Esophagus squamous epithelium (tissue), 5 donors: ENCODE data around the gene NR1I3. TPM values are rescaled to one million over a fixed set of nuclear protein-coding genes. Genes with fewer than 3 reads are reported as not detected.

Source experiments
- DNase-seq: peaks from one replicate; lab custom pipeline; 2025; lab: John Stamatoyannopoulos, UW
- H3K27ac ChIP-seq, 4 donors: fragments of 200-600 bp; sonication (generic); one replicate each; pipeline ENCODE4 v1.5.1; 2016 to 2019; ENCODE audit warnings: mild to moderate bottlenecking in 1 of 4
- H3K27me3 ChIP-seq, 4 donors: fragments of 200-600 bp; sonication (generic); 1 replicate in 3 of 4; 2 replicates in 1 of 4; pipeline versions ENCODE4 v1.5.1 to v1.6.0; 2017 to 2021; ENCODE audit warnings: antibody characterized with exemption in 1 of 4
- H3K36me3 ChIP-seq, 3 donors: fragments of 200-600 bp; sonication (generic); one replicate each; pipeline ENCODE4 v1.5.1; 2016 to 2019
- H3K4me1 ChIP-seq, 3 donors: fragments of 200-600 bp; sonication (generic); one replicate each; pipeline ENCODE4 v1.5.1; 2017 to 2019
- H3K4me3 ChIP-seq, 4 donors: fragments of 200-600 bp; sonication (generic); 1 replicate in 3 of 4; 2 replicates in 1 of 4; pipeline ENCODE4 v1.5.1; 2016 to 2019; ENCODE audit warnings: mild to moderate bottlenecking in 2 of 4, moderate library complexity in 1 of 4
- H3K9me3 ChIP-seq, 3 donors: fragments of 200-600 bp; sonication (generic); one replicate each; pipeline ENCODE4 v1.5.1; 2016 to 2019
- CTCF ChIP-seq, 6 experiments: fragments of 450-650 bp in 4 of 6; fragments of 200-600 bp in 2 of 6; sonication (generic) in 2 of 6; IDR thresholded peaks; one replicate each; pipeline ENCODE4 v1.5.1; 2016 to 2019; ENCODE audit warnings: antibody characterized with exemption in 6 of 6, mild to moderate bottlenecking in 4 of 6, moderate library complexity in 4 of 6
- POLR2A ChIP-seq, 4 donors: fragments of 450-650 bp; IDR thresholded peaks; one replicate each; pipeline ENCODE4 v1.6.1; 2017; ENCODE audit warnings: antibody characterized with exemption in 4 of 4, mild to moderate bottlenecking in 4 of 4, moderate library complexity in 3 of 4
- WGBS, 2 donors: methylation state at CpG; one replicate each; pipeline ENCODE4 v1.1.5; 2018; 5-methylcytosine and 5-hydroxymethylcytosine counted together
- intact Hi-C: fragments of 100-400 bp; cut with DNase I; formaldehyde crosslinking; loops from one replicate; pipeline ENCODE4 v1.15.0; 2022
- total RNA-seq, 4 donors: library from RNA; depleted of rRNA; stranded (reverse); fragments of >200 nt; gene quantifications; one replicate each; pipeline ENCODE4 v1.1.0, GENCODE V29; 2016
- donor health status: DM: yes; HTN: yes; CAD: no.

Gene NR1I3
- total RNA-seq, 4 donors from 2014 or later: not detected

- 5 to 7% methylated on average over 3 of the region's 3 CpGs for WGBS, 2 donors
- intact Hi-C loops: no loop called here
- TF ChIP-seq POLR2A (IDR thresholded peaks at IDR 0.05) (peak in 1 of 4 donors; percentile 25), CTCF (IDR thresholded peaks at IDR 0.05) (no peak)
- H3K27me3 ChIP-seq: no peaks in the 10 kb centered on the region
- H3K9me3 ChIP-seq: no peaks in the 10 kb centered on the region
- peak overlapping the region; percentile 47 to 86 (median 76) for H3K27ac ChIP-seq
- H3K36me3 ChIP-seq: no peaks in the 10 kb centered on the region
- H3K4me3 ChIP-seq: no peak overlapping the region
- H3K4me1 ChIP-seq: peaks cover 0 to 79% (median 27%) of the 10 kb centered on the region in 3 donors
- peak; percentile 32 for DNase-seq
These were observed 52.7 kb downstream of the NR1I3 start for GRCh38 chr1:161185282-161185682.

DNA sequence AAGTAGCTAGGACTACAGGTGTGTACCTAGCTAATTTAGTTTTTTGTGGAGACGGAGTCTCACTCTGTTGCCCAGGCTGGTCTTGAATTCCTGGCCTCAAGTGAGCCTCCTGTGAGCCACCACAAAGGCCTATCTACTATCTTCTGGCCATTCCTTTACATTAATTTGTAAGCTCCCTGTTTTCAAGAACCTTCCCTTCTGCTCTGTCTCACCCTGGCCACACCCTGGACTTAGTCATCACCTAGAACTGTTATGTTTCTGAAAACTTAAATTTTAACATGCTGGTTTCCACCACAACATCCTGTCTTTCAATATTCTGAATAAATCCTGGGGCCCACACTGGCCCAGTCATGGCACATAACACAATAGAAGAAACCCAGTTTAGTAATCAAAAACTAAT is 55.8 kb downstream of the NR1I3 start:
- no peak for TF ChIP-seq CTCF (IDR thresholded peaks at IDR 0.05)
- TF ChIP-seq POLR2A (IDR thresholded peaks at IDR 0.05): no peak
- H3K4me3 ChIP-seq: no peak overlapping the region
- peaks cover 0 to 95% (median 38%) of the 10 kb centered on the region in 3 donors for H3K4me1 ChIP-seq
- H3K27me3 ChIP-seq: no peaks in the 10 kb centered on the region
- no peaks in the 10 kb centered on the region for H3K36me3 ChIP-seq
- no peaks in the 10 kb centered on the region for H3K9me3 ChIP-seq
- intact Hi-C loops: no loop called here
- 75 to 80% methylated on average over 1 of the region's 1 CpG for WGBS, 2 donors
- peak overlapping the region; percentile 51 to 73 (median 62) for H3K27ac ChIP-seq
- DNase-seq: no peak

DNA sequence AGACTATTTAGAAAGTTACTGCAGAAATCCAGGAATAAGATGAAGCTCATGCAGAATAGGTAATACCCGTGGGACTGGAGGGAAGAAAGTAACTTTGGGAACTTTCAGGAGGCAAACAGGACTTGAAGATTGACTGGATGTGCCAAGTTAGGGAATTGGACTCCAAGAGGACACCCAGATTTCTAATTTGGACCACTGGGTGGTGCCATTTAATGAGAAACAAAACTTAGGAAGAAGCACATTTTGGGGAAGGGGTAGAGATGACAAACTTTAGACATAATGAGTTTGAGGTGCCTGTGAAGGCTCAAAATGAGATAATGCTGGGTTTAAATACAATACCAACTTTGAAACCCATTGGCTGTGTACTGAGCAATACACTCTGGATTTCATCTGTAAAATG is 57.4 kb downstream of the NR1I3 start:
- peak overlapping the region in 1 of 4 donors; percentile 94 for H3K27ac ChIP-seq
- no peak for DNase-seq
- no peaks in the 10 kb centered on the region for H3K27me3 ChIP-seq
- no peaks in the 10 kb centered on the region for H3K9me3 ChIP-seq
- no peak overlapping the region for H3K4me3 ChIP-seq
- H3K36me3 ChIP-seq: peaks cover 0 to 3% (median 0%) of the 10 kb centered on the region in 3 donors
- TF ChIP-seq CTCF (IDR thresholded peaks at IDR 0.05): peak in 3 of 6 experiments; percentile 16 to 40 (median 20)
- TF ChIP-seq POLR2A (IDR thresholded peaks at IDR 0.05): no peak
- intact Hi-C loops: no loop called here
- 52 to 58% methylated on average over 1 of the region's 1 CpG for WGBS, 2 donors
- H3K4me1 ChIP-seq: peaks cover 12 to 93% (median 37%) of the 10 kb centered on the region in 3 donors

- Histone ChIP-seq H3K36me3 (peaks cover 0 to 13% (median 0%) of the 10 kb centered on the region in 3 donors), H3K4me3 (no peak overlapping the region), H3K27ac (peak overlapping the region in 3 of 4 donors; percentile 52 to 94 (median 74)), H3K4me1 (peaks cover 12 to 93% (median 38%) of the 10 kb centered on the region in 3 donors), H3K9me3 (no peaks in the 10 kb centered on the region), H3K27me3 (no peaks in the 10 kb centered on the region)
- 55 to 75% methylated on average over 3 of the region's 3 CpGs for WGBS, 2 donors
- DNase-seq: no peak
- intact Hi-C loops: no loop called here
- no peak for TF ChIP-seq POLR2A (IDR thresholded peaks at IDR 0.05)
- no peak for TF ChIP-seq CTCF (IDR thresholded peaks at IDR 0.05)
These were observed 58.3 kb downstream of the NR1I3 start for GRCh38 chr1:161179698-161180097.

Other genes starting within 250 kb of the NR1I3 start
- gene F11R, start 217.1 kb downstream of the NR1I3 start, total RNA-seq: 100 to 1,000 TPM in 1 of 4 donors, 10 to 100 TPM in 3; 84.9 to 108 (median 94.2) TPM
- 10 to 100 TPM; 69.3 to 99.0 (median 91.4) TPM for gene TSTD1, start 199.2 kb downstream of the NR1I3 start, total RNA-seq
- gene USF1, start 192.2 kb downstream of the NR1I3 start, total RNA-seq: 10 to 100 TPM; 35.9 to 55.7 (median 49.4) TPM
- 10 to 100 TPM in 2 of 4 donors, 1 to 10 TPM in 2; 2.9 to 13.5 (median 7.4) TPM for gene ARHGAP30, start 168.3 kb downstream of the NR1I3 start, total RNA-seq
- 100 to 1,000 TPM in 2 of 4 donors, 10 to 100 TPM in 2; 52.7 to 161 (median 96.2) TPM for gene NECTIN4, start 148.6 kb downstream of the NR1I3 start, total RNA-seq
- 1 to 10 TPM in 3 of 4 donors, under 1 TPM in 1; 0.31 to 2.7 (median 1.7) TPM for gene KLHDC9, start 139.8 kb downstream of the NR1I3 start, total RNA-seq
- 10 to 100 TPM; 27.0 to 59.2 (median 45.3) TPM for gene PFDN2, start 120.2 kb downstream of the NR1I3 start, total RNA-seq
- gene NIT1, start 120.1 kb downstream of the NR1I3 start, total RNA-seq: 10 to 100 TPM; 16.9 to 28.6 (median 22.1) TPM
- 10 to 100 TPM; 16.6 to 32.8 (median 27.2) TPM for gene DEDD, start 105.5 kb downstream of the NR1I3 start, total RNA-seq
- gene UFC1, start 84.2 kb downstream of the NR1I3 start, total RNA-seq: 10 to 100 TPM; 68.3 to 79.9 (median 76.7) TPM
- gene USP21, start 78.7 kb downstream of the NR1I3 start, total RNA-seq: 10 to 100 TPM; 12.1 to 20.4 (median 17.0) TPM
- 10 to 100 TPM in 2 of 4 donors, 1 to 10 TPM in 2; 5.8 to 28.8 (median 11.7) TPM for gene PPOX, start 71.8 kb downstream of the NR1I3 start, total RNA-seq
- 10 to 100 TPM; 16.1 to 29.9 (median 18.1) TPM for gene B4GALT3, start 60.7 kb downstream of the NR1I3 start, total RNA-seq
- gene ADAMTS4, start 39.1 kb downstream of the NR1I3 start, total RNA-seq: 1 to 10 TPM; 1.3 to 2.6 (median 1.8) TPM
- 100 to 1,000 TPM in 2 of 4 donors, 10 to 100 TPM in 2; 77.7 to 140 (median 93.7) TPM for gene NDUFS2, start 35.8 kb downstream of the NR1I3 start, total RNA-seq
- gene FCER1G, start 22.9 kb downstream of the NR1I3 start, total RNA-seq: 10 to 100 TPM in 2 of 4 donors, 1 to 10 TPM in 2; 1.6 to 50.4 (median 25.4) TPM
- not detected for gene APOA2, start 14.6 kb downstream of the NR1I3 start, total RNA-seq
- 10 to 100 TPM in 2 of 4 donors, 1 to 10 TPM in 2; 7.6 to 23.9 (median 10.2) TPM for gene TOMM40L, start 12.1 kb downstream of the NR1I3 start, total RNA-seq
- 10 to 100 TPM in 2 of 4 donors, 1 to 10 TPM in 2; 6.9 to 52.7 (median 9.6) TPM for gene PCP4L1, start 20.5 kb upstream of the NR1I3 start, total RNA-seq
- gene MPZ, start 71.8 kb upstream of the NR1I3 start, total RNA-seq: 1 to 10 TPM in 2 of 4 donors, under 1 TPM in 2; 0.75 to 1.4 (median 1.1) TPM
- gene SDHC, start 76.2 kb upstream of the NR1I3 start, total RNA-seq: 100 to 1,000 TPM in 2 of 4 donors, 10 to 100 TPM in 2; 32.2 to 138 (median 70.1) TPM
- not detected for gene CFAP126, start 129.7 kb upstream of the NR1I3 start, total RNA-seq